CD1c-positive myeloid dendritic cell (primary cell): ENCODE results near the gene TMA7B.

Experiments used
- DNase-seq: peaks from one replicate; pipeline ENCODE4 v3.0.0-alpha.2; 2016; ENCODE audit errors: extremely low spot score

TMA7B gene

DNA sequence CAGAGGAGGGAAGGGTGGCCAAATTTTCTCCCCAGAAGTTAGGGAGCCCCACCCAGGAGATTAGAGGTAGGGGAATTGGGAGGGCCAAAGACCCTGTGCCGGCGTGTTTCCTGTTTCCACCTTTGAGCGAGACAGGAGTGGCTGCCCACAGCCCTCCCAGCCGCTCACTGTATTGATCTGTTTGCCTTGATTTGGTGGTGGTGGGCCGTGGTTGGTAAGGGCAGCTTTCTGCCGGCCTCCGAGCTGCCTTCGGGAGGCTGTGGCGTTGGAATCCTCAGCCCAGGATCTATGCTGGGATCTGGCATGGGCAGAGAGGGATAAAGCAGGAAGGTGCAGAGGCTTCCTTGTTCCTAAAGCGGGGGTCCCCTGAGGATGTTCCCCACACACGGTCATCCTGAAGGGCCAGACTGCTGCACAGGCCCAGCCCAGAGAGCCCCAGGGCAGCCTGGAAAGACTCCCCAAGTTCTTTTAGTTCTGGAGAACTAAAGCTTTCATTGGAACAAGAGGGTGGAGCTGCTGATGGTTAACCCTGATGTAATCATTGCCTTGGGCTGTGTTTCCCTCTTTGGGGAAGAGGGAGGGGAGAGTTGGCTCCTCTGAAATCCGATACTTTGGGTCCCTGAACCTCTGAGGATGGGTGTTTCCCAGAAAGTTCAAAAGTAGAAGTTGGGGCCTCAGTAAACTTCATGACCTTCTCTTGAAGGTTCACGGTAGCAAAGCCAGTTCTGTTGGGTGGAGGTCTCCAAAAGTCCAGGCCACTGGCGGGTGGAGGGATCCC, 41.8 kb downstream of the TMA7B start:
- no peak for DNase-seq

- DNase-seq = no peak
Measured at GRCh38 chr22:40002935-40003715, 42.9 kb downstream of the TMA7B start.

DNA sequence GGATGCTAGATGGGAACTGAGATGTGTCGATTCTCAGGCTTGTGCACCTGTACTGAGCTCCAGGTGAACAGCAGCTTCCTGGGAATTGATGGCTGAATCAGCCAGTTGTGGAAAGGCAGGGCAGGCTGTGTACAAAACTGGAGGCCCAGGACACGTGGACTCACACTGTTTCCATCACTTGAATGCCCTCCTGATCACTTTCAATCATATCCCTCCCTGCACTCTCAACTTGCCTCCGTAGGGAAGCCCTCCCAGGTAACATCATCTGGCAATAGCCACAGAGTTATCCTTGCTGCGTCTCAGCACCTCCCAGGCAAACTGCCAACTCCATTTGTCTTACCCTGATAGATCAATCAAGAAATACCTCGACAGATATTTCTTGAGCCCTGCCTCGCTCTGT, 44.6 kb downstream of the TMA7B start:
- DNase-seq = no peak

GRCh38 chr22:40006641-40007040, 46.4 kb downstream of the TMA7B start:
- no peak for DNase-seq

GRCh38 chr22:40007853-40008710, 47.9 kb downstream of the TMA7B start:
- peak; percentile 75 for DNase-seq

GRCh38 chr22:40008726-40009291, 48.6 kb downstream of the TMA7B start:
- DNase-seq = no peak

- no peak for DNase-seq
Measured at GRCh38 chr22:40009292-40009774, 49.1 kb downstream of the TMA7B start.

DNA sequence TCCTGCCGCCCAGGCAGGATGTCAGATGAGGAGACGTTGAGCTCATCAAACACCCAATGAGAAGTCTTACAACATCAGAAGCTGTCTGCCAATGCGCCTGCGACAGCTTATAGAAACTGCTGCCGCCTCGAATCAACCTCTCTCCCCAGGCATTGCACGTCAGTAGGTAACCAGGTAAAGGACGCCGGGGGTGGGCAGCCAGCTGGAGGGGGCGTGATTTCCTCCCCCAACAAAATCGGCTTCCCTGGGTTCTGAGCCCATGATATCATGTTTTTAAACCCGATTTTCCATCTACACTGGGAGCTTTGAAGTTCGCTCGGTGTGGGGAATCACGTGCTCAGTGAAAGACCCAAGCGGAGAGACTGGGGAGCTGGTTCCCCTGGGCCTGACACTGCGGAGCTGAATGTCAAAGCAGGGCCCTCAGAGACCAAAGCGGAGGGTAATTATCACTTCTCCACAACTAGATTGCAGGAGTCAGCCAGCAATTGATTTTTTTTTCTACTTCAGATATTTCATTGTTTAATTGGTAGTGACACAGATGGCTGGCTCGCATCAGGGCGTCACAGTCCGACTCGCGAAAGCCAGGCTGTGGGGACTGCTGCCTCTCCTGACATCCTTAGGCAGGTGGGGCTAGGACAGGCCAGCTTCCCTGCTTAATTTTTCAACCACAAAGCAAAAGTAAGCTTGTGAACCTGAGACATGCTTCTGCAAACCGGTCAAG, 49.9 kb downstream of the TMA7B start:
- no peak for DNase-seq

DNA sequence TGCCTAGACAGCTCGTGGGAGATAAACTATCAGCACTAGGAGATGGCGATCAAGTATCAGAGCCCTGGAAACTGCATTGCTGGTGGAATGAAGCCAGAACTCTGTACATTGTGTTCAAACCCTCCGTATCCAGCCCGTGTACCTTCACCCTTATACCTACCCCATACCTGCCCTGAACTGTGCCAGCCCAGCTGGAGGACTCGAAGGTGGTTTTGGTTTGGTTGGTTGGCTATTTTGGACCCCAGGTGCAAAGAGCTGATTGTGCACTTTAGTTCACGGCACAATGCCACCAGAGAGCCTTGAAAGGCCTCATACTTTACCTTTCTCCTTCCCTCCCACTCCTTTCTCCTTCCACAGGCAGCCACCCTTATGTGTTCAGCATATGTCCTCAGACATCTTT, 50.5 kb downstream of the TMA7B start:
- no peak for DNase-seq
